Measurements from ENCODE around the gene GNPNAT1.

DNA sequence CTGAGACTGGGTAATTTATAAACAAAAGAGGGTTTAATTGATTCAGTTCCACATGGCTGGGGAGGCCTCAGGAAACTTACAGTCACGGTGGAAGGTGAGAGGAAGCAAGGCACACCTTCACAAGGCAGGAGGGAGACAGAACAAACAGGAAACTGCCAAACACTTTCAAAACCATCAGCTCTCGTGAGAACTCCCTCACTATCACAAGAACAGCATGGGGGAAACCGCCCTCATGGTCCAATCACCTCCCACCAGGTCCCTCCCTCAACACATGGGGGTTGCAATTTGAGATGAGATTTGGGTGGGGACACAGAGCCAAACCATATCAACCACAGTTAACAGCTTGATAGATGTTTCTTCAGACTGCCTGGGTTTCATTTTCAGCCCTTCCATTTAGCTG, 6.2 kb upstream of the GNPNAT1 start:
- TF ChIP-seq NPAS2 (CRISPR knock-in tag; IDR thresholded peaks at IDR 0.05; ENCODE audit: borderline replicate concordance) (no peak), EP300 (IDR thresholded peaks at IDR 0.05) (no peak), CHD2 (IDR thresholded peaks at IDR 0.05; ENCODE audit: low read length, partially characterized antibody) (no peak)

All from A549 (cell line).